ENCODE measurements around the gene SEL1L3.

- TF ChIP-seq, protein P1, sequence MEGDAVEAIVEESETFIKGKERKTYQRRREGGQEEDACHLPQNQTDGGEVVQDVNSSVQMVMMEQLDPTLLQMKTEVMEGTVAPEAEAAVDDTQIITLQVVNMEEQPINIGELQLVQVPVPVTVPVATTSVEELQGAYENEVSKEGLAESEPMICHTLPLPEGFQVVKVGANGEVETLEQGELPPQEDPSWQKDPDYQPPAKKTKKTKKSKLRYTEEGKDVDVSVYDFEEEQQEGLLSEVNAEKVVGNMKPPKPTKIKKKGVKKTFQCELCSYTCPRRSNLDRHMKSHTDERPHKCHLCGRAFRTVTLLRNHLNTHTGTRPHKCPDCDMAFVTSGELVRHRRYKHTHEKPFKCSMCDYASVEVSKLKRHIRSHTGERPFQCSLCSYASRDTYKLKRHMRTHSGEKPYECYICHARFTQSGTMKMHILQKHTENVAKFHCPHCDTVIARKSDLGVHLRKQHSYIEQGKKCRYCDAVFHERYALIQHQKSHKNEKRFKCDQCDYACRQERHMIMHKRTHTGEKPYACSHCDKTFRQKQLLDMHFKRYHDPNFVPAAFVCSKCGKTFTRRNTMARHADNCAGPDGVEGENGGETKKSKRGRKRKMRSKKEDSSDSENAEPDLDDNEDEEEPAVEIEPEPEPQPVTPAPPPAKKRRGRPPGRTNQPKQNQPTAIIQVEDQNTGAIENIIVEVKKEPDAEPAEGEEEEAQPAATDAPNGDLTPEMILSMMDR (IDR thresholded peaks at IDR 0.05; ENCODE audit: insufficient read depth, low read depth, low read length) = no peak
- no peak for TF ChIP-seq EZH2 (IDR thresholded peaks at IDR 0.05; ENCODE audit: insufficient read depth, low read length)
Measured at GRCh38 chr4:25842229-25842845, 20.5 kb downstream of the SEL1L3 start.

Data from astrocyte (in vitro differentiated cells and primary cell).